SK-N-SH (cell line): ENCODE measurements around the gene RAB22A.

Source experiments
- CHD2 ChIP-seq: fragments of 150-350 bp; IDR thresholded peaks from 2 replicates; pipeline ENCODE4 v1.6.1; 2018; ENCODE audit warnings: low read length; ENCODE audit not compliant: partially characterized antibody
- EP300 ChIP-seq, 2 experiments: IDR thresholded peaks; 2 replicates each; pipeline versions ENCODE4 v1.4.0 to v1.6.1; 2012; ENCODE audit warnings: borderline replicate concordance in 1 of 2, low read depth in 1 of 2, low read length in 1 of 2
- EZH2phosphoT487 ChIP-seq: fragments of 200-600 bp; sonication (generic); IDR thresholded peaks from 2 replicates; pipeline ENCODE4 v1.6.1; 2017; ENCODE audit warnings: low read depth, mixed run types, mild to moderate bottlenecking, antibody characterized with exemption, moderate library complexity, borderline replicate concordance
- FOSL2 ChIP-seq: IDR thresholded peaks from 2 replicates; pipeline ENCODE4 v1.4.0; 2012; ENCODE audit warnings: low read depth, mild to moderate bottlenecking, moderate library complexity, borderline replicate concordance
- GABPA ChIP-seq: IDR thresholded peaks from 2 replicates; pipeline ENCODE4 v1.4.0; 2012; ENCODE audit warnings: low read depth, mild to moderate bottlenecking
- NRF1 ChIP-seq: IDR thresholded peaks from 2 replicates; pipeline ENCODE4 v1.6.1; 2012; ENCODE audit warnings: low read depth, mild to moderate bottlenecking, low read length
- RAD21 ChIP-seq: IDR thresholded peaks from 2 replicates; pipeline ENCODE4 v1.6.1; 2012; ENCODE audit warnings: mild to moderate bottlenecking, low read length
- RCOR1 ChIP-seq: fragments of 150-350 bp; IDR thresholded peaks from 2 replicates; pipeline ENCODE4 v1.6.1; 2017; ENCODE audit warnings: antibody characterized with exemption, low read length
- RFX5 ChIP-seq: IDR thresholded peaks from 2 replicates; pipeline ENCODE4 v1.6.1; 2012; ENCODE audit warnings: mild to moderate bottlenecking, improper control_type of control experiment, low read length
- TF ChIP-seq, protein P1 (sequence below): fragments of 200-600 bp; sonication (generic); IDR thresholded peaks from 2 replicates; pipeline ENCODE4 v1.6.1; 2017; ENCODE audit warnings: antibody characterized with exemption, mild to moderate bottlenecking, moderate library complexity
- TF ChIP-seq, protein P2 (sequence below): IDR thresholded peaks from 2 replicates; pipeline ENCODE4 v1.4.0; 2012; ENCODE audit warnings: low read depth, borderline replicate concordance
- TF ChIP-seq, protein P3 (sequence below): IDR thresholded peaks from 2 replicates; pipeline ENCODE4 v1.4.0; 2012; ENCODE audit warnings: low read depth, borderline replicate concordance
- TF ChIP-seq, protein P4 (sequence below): IDR thresholded peaks from 2 replicates; pipeline ENCODE4 v1.4.0; 2012; ENCODE audit warnings: low read depth

DNA sequence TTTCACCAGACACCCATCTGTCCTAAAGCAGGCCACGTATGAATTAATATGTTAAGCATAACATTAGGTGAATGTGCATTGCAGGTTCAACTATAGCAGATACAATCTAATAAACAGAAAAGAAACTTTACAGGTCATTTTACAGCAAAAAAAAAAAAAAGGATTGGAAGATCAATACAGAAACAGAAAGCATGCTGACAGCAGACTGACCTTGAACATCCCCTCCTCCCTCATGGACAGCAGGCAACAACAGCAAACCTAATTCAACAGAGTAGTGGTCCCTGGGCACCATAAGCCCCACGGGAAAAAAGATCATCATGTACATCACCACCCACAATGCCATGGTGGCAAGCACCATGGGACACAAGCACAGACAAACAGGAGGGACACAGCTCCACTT, 12.1 kb upstream of the RAB22A start:
- TF ChIP-seq, protein P1, sequence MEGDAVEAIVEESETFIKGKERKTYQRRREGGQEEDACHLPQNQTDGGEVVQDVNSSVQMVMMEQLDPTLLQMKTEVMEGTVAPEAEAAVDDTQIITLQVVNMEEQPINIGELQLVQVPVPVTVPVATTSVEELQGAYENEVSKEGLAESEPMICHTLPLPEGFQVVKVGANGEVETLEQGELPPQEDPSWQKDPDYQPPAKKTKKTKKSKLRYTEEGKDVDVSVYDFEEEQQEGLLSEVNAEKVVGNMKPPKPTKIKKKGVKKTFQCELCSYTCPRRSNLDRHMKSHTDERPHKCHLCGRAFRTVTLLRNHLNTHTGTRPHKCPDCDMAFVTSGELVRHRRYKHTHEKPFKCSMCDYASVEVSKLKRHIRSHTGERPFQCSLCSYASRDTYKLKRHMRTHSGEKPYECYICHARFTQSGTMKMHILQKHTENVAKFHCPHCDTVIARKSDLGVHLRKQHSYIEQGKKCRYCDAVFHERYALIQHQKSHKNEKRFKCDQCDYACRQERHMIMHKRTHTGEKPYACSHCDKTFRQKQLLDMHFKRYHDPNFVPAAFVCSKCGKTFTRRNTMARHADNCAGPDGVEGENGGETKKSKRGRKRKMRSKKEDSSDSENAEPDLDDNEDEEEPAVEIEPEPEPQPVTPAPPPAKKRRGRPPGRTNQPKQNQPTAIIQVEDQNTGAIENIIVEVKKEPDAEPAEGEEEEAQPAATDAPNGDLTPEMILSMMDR, result no peak
- TF ChIP-seq EZH2phosphoT487 (no peak), RFX5 (no peak), EP300 (IDR thresholded peaks at IDR 0.05; ENCODE audit: borderline replicate concordance in 1 of 2, low read depth in 1 of 2, low read length in 1 of 2) (no peak), RCOR1 (no peak), NRF1 (no peak), FOSL2 (no peak), CHD2 (no peak), RAD21 (no peak), GABPA (no peak)
- TF ChIP-seq, protein P2, sequence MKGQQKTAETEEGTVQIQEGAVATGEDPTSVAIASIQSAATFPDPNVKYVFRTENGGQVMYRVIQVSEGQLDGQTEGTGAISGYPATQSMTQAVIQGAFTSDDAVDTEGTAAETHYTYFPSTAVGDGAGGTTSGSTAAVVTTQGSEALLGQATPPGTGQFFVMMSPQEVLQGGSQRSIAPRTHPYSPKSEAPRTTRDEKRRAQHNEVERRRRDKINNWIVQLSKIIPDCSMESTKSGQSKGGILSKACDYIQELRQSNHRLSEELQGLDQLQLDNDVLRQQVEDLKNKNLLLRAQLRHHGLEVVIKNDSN, result no peak
- TF ChIP-seq, protein P3, sequence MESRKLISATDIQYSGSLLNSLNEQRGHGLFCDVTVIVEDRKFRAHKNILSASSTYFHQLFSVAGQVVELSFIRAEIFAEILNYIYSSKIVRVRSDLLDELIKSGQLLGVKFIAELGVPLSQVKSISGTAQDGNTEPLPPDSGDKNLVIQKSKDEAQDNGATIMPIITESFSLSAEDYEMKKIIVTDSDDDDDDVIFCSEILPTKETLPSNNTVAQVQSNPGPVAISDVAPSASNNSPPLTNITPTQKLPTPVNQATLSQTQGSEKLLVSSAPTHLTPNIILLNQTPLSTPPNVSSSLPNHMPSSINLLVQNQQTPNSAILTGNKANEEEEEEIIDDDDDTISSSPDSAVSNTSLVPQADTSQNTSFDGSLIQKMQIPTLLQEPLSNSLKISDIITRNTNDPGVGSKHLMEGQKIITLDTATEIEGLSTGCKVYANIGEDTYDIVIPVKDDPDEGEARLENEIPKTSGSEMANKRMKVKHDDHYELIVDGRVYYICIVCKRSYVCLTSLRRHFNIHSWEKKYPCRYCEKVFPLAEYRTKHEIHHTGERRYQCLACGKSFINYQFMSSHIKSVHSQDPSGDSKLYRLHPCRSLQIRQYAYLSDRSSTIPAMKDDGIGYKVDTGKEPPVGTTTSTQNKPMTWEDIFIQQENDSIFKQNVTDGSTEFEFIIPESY, result no peak
- TF ChIP-seq, protein P4, sequence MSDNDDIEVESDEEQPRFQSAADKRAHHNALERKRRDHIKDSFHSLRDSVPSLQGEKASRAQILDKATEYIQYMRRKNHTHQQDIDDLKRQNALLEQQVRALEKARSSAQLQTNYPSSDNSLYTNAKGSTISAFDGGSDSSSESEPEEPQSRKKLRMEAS, result no peak
